GM19324 (cell line): ENCODE results near the gene MNT.

Experiments used
- ATAC-seq: cut with Tn5 transposase; IDR thresholded peaks from one replicate; pipeline ENCODE4 v1.9.1; 2021; ENCODE audit warnings: mild to moderate bottlenecking, moderate library complexity; ENCODE audit not compliant: unreplicated experiment, low FRiP score

Gene MNT

DNA sequence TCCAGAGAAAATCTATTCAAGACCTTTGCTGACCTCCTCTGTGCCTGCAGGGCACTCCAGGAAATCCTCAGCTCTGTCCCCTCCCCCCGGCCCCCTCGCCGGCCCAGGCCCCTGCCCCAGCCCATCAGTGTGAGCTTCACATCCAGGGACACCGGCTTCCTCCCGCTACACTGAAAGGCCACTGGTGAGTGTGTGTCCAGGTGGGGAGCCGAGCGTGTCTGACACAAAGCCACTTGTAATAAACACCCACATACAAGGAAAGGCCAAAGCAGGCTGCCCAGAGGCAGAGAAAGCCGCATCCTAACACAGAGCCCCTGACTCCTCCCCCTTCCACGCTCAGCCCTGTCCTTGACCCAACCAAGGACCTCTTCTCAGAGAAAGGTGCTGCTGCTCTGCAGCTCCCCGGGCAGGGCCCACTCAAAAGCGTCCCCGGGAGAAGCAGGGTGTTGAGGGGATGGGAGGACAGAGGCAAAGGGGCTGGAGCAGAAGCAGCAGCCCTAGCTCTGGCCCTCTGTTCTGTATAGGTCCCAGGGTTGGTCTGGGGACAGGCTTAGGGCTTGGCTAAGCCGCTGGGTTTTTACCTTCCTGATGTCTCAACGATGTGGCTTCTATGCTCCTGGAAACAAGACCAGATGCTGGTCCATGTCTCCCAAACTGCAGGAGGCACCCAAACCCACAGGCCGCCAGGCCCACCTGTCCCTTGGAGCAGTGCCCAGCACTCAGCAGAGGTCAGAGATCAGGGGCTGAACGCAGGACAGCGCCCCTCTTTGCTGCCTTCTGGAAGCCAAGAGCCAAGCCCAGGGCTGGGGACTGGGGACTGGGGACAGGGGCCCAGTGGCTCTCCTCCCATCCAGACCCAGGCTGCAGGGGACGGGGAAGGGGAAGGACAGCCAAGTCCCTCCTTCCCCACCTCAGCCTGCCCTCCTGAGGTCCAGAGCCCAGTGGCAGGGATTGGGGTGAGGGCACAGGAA lies 15.3 kb downstream of the MNT start:
- no peak for ATAC-seq

DNA sequence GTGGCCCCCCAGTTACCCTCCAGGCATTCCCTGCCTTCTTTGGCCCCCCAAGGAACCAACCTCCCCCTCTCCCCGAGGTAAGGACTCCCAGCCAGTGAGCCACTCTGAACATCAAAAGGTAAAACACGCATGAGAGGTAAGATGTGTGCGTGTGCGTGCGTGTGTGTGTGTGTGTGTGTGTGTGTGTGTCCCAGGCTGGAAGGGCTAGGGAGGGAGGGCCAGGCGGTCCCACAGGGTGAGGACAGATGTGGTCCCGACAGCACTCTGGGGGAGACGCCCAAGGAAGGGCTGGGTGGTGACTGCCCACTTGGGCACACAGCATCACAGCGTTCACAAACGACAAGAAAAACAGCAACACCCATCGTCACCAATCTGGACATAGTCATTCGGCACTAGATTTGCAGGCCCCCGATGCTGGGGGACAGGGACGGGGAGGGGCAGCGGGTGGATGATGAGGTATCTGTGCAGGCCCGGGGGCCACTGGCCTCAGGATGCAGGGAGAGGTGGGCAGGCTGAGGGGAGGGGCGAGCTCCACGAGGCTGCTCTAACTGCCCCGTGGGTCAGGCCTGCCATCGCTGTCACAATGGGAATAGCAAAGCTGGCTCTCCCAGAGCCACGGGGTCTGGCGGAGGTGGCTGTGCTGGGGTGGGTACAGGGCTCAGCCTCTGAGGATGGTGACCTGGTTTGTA lies 16.3 kb downstream of the MNT start:
- ATAC-seq: no peak

GRCh38 chr17:2383628-2384167 lies 17.2 kb downstream of the MNT start:
- ATAC-seq: no peak

- no peak for ATAC-seq
Measured at GRCh38 chr17:2380950-2381649, 19.8 kb downstream of the MNT start.

DNA sequence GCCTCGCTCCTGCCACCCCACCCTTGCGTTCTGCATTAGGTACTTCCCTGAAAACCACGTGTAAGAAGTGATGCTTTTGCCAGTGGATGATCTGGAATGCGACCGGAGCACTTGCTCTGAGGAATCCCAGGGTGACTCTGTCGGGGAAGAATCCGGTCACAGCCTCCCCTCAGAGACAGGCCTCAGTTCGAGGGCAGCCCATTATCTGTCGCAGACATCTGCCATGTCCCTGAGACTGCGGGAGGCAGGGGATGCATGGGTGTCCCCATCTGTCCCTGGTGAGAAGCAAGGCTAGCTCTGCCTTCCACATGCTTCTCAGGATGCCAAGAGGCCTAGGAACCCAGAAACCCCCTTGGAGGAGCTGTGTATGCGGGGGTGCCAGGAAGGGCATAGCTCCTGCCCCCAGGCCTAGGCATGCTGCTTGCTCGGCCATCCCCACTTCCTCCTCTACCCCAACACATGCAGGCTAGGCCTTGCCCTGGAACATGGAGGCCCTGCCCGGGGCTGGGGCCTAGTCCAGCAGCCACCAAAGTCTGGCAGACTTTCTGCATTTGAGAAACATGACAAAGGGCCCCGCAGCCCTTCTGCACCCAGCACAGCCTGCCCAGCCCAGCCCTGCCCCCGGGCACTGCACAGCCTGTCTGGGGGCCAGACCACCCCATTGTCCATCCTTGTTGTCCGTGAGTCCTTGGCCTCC lies 20.5 kb downstream of the MNT start:
- no peak for ATAC-seq

- ATAC-seq: no peak
Measured at GRCh38 chr17:2379489-2380225, 21.2 kb downstream of the MNT start.

GRCh38 chr17:2378905-2379304 lies 22.0 kb downstream of the MNT start:
- no peak for ATAC-seq

GRCh38 chr17:2377659-2378058 lies 23.2 kb downstream of the MNT start:
- no peak for ATAC-seq

- no peak for ATAC-seq
Measured at GRCh38 chr17:2376107-2376506, 24.8 kb downstream of the MNT start.

DNA sequence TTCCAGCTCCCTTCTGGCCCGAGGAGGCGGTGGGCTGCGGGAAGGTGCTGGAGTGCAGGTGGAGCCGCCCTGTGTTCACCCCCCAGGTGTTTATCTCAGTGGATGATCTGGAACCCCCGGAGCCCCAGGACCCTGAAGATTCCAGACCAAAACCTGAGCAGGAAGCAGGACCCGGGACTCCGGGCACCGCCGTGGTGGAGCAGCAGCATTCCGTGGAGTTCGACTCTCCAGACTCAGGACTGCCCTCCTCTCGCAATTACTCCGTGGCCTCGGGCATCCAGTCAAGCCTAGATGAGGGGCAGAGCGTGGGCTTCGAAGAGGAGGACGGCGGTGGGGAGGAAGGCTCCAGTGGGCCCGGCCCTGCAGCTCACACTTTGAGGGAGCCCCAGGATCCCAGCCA lies 25.5 kb downstream of the MNT start:
- no peak for ATAC-seq

DNA sequence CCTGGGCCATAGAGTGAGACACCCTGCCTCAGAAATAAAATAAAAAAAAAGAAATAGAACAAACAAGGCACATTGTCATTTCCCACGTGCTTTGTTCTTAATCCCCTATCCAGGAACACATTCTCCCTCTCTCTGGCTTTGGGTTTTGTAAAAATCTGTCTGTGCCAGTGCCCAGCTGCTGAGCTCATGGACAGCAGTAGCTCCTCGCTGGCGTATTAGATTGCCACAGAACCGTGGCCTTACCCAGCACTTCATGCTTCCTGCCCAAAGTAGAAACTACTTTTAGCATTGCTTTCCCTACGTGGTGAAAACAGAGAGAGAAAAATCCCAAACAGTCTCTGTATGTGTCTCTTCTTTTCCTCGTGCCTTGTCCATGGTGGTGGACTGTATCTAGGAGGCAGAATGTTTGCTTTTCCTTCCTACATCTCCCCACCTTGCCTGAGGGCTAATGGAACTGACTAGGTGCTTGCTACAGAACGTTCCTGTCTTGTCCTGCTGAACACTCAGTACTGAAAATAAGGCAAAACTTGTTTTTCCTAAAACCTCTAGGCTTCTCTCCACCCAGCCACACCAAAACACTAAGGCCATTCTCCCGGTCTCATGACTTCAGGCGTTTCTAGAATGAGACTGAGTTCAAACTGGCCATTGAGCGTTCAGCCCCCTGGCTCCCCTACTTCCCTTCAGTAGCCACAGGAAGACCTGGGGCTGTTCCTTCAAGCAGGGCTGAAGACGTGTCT lies 26.1 kb downstream of the MNT start:
- no peak for ATAC-seq

GRCh38 chr17:2373179-2373578 lies 27.7 kb downstream of the MNT start:
- ATAC-seq: no peak

- no peak for ATAC-seq
Measured at GRCh38 chr17:2372681-2373080, 28.2 kb downstream of the MNT start.

DNA sequence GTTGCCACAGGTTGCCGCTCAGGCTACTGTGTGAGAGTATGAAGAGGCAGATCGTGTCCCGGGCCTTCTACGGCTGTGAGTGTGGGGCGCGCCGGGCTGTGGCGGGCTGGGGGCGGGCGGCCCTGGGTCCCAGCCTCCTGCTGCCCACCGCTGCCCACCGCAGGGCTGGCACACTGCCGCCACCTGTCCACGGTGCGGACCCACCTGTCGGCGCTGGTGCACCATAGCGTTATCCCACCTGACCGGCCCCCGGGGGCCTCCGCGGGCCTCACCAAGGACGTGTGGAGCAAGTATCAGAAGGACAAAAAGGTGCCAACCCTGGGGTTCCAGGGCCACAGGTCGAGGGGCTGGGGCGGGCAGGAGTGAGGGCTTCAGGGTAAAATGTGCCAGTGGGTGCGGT lies 28.7 kb downstream of the MNT start:
- ATAC-seq: no peak

DNA sequence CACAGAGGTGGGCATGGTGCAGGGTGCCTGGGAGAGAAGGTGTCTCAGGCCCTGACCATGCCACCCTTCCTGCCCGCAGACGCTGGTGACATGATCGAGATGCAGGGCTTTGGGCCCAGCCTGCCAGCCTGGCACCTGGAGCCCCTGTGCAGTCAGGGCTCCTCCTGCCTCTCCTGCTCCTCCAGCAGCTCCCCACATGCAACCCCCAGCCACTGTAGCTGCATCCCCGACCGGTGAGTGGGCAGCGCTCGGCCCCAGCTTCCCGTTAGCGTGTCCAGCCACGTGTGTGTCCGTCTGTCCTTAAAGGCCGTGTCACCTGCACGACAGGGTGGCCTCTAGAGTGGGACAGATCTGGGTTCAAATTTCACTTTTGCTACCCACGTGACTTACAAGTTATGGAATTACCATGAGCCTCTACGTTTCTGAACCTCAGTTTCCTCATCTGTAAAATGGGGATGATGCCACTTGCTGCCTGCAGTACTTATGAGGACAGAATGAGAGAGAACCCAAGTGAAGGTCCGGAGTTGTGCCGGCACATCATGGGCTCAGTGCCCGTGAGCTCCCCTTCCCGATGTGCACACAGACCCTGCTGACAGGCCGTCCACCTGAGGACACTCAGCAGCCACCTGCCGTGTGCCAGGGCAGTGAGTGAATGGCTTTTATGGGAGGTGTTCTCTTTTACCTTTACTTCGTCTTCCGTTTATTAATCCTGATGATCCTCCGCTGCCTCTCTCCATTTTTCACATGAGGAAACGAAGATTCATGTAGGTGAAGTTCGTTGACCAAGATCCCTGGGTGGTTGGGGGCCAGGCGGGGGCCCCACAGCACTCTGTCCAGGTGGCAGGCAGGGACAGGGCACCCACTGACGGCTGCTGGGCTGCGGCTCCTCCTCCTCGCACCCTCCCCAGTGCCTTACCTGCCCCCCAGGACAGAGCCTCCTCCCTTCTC lies 29.4 kb downstream of the MNT start:
- no peak for ATAC-seq

- no peak for ATAC-seq
Measured at GRCh38 chr17:2370211-2370589, 30.7 kb downstream of the MNT start.

DNA sequence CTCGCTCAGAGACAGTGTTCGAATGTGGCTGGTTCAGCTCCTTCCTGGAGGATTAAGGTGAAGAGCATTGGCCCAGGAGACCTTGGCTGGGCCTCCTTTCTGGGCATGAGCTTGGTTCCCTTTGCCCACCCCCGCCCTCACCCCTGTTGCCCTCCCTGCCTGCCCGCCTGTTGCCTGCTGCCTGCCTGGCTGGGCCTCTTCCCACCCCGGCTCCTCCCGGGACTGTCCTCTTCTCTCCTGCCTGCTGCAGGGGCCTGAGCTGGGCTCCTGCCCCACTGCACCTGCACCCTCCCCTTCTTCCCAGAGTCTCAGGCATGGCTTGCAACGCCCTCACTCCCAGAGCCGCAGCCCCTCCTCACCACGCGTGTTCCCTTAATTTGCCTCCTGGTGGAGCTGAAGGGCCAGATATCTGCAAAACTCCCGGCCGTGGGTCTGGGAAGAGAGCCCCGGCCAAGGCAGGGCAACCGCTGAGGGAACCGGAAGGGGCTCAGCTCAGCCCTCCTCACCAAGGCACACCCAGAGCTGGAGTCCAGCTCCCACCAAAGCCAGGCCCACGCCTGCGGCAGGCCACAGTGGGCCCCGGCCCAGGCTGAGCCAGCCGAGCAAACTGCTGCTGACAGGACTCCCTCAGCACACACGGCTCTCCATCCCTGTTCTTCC lies 31.2 kb downstream of the MNT start:
- ATAC-seq: no peak
